GM13977 (cell line): Measurements from ENCODE around the gene HPS1.

Experiments
- DNase-seq: peaks from one replicate; pipeline ENCODE4 v3.0.0; 2012; ENCODE audit warnings: low spot score
- CTCF ChIP-seq: IDR thresholded peaks from 2 replicates; pipeline ENCODE4 v1.5.1; 2012; ENCODE audit warnings: mild to moderate bottlenecking, control low read depth; ENCODE audit not compliant: insufficient read depth; ENCODE audit errors: extremely low read depth, missing control alignments
- in situ Hi-C: fragments of 300-500 bp; cut with MboI; formaldehyde crosslinking; loops from one replicate; pipeline ENCODE4 v1.12.0; 2022; ENCODE audit warnings: low sequenced_read_pairs, low pct_unique_long_range_greater_than_20kb, mixed read lengths, inconsistent platforms; ENCODE audit not compliant: unreplicated experiment

The HPS1 gene

GRCh38 chr10:98465866-98466265, 19.1 kb upstream of the HPS1 start:
- no peak for DNase-seq
- in situ Hi-C loops = loop anchor here (10.0 kb wide), 2 partner anchors 199 to 789 kb away; no protein-coding TSS in a partner anchor
- no peak for TF ChIP-seq CTCF

- in situ Hi-C loops = loop anchor here (10.0 kb wide), 2 partner anchors 201 to 791 kb away; no protein-coding TSS in a partner anchor
- no peak for TF ChIP-seq CTCF
- DNase-seq = no peak
Measured at GRCh38 chr10:98463976-98464754, 17.4 kb upstream of the HPS1 start.

- in situ Hi-C loops = loop anchor here (10.0 kb wide), 2 partner anchors 202 to 792 kb away; no protein-coding TSS in a partner anchor
- TF ChIP-seq CTCF = no peak
- DNase-seq = no peak
Measured at GRCh38 chr10:98463016-98463415, 16.3 kb upstream of the HPS1 start.

GRCh38 chr10:98461500-98461842, 14.7 kb upstream of the HPS1 start:
- DNase-seq = no peak
- no peak for TF ChIP-seq CTCF
- in situ Hi-C loops = loop anchor here (10.0 kb wide), 2 partner anchors 203 to 793 kb away; no protein-coding TSS in a partner anchor

GRCh38 chr10:98460837-98461499, 14.2 kb upstream of the HPS1 start:
- DNase-seq = no peak
- in situ Hi-C loops = loop anchor here (10.0 kb wide), 2 partner anchors 204 to 794 kb away; no protein-coding TSS in a partner anchor
- TF ChIP-seq CTCF = no peak

- DNase-seq = no peak
- no peak for TF ChIP-seq CTCF
- in situ Hi-C loops = no loop called here
Measured at GRCh38 chr10:98458809-98459784, 12.4 kb upstream of the HPS1 start.
